Measurements from ENCODE around the gene SCUBE2. TPM values are rescaled to one million over a fixed set of nuclear protein-coding genes. Genes with fewer than 3 reads are reported as not detected.

SCUBE2 gene
- total and polyA plus RNA-seq, 12 donors = 0.22 to 4.1 (median 1.5) TPM

GRCh38 chr11:9118277-9118676, 26.9 kb upstream of the SCUBE2 start:
- intact Hi-C loops (cut with DNase I) = no loop called here
- ATAC-seq = no peak
- DNase-seq = no peak
- no peaks in the 10 kb centered on the region for H3K4me1 ChIP-seq
- H3K4me3 ChIP-seq = no peak overlapping the region
- peaks cover 0 to 9% (median 0%) of the 10 kb centered on the region in 11 donors for H3K9me3 ChIP-seq
- peaks cover 0 to 13% (median 0%) of the 10 kb centered on the region in 9 donors for H3K36me3 ChIP-seq
- no peak for TF ChIP-seq CTCF (IDR thresholded peaks at IDR 0.05)
- no peaks in the 10 kb centered on the region for H3K27me3 ChIP-seq
- WGBS, 2 donors = 92 to 96% methylated on average over 2 of the region's 2 CpGs
- no peak overlapping the region for H3K27ac ChIP-seq

DNA sequence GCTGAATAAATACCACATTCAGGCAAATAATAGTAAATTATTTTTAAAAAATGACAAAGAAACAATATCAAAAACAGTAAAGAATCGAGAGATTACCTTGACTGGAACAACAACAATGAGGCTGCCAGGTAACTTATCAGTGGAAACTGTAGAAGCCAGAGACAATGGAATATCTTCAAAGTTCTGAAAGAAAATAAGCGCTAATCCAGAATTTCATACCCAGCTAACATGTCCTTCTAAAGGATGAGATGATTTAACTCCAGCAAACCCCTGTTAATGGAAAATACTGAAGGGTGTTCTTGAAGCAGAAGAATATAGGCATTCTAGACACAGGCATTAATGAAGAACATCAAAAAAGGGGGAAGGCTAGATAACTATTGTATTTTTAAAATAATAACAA, 20.7 kb upstream of the SCUBE2 start:
- no peak for TF ChIP-seq CTCF (IDR thresholded peaks at IDR 0.05)
- H3K36me3 ChIP-seq = peaks cover 0 to 6% (median 0%) of the 10 kb centered on the region in 9 donors
- H3K27me3 ChIP-seq = no peaks in the 10 kb centered on the region
- WGBS, 2 donors = 96 to 100% methylated on average over 2 of the region's 2 CpGs
- peaks cover 0 to 31% (median 5%) of the 10 kb centered on the region in 11 donors for H3K9me3 ChIP-seq
- H3K4me1 ChIP-seq = no peaks in the 10 kb centered on the region
- DNase-seq = no peak
- intact Hi-C loops (cut with DNase I) = no loop called here
- H3K4me3 ChIP-seq = no peak overlapping the region
- H3K27ac ChIP-seq = no peak overlapping the region
- no peak for ATAC-seq

DNA sequence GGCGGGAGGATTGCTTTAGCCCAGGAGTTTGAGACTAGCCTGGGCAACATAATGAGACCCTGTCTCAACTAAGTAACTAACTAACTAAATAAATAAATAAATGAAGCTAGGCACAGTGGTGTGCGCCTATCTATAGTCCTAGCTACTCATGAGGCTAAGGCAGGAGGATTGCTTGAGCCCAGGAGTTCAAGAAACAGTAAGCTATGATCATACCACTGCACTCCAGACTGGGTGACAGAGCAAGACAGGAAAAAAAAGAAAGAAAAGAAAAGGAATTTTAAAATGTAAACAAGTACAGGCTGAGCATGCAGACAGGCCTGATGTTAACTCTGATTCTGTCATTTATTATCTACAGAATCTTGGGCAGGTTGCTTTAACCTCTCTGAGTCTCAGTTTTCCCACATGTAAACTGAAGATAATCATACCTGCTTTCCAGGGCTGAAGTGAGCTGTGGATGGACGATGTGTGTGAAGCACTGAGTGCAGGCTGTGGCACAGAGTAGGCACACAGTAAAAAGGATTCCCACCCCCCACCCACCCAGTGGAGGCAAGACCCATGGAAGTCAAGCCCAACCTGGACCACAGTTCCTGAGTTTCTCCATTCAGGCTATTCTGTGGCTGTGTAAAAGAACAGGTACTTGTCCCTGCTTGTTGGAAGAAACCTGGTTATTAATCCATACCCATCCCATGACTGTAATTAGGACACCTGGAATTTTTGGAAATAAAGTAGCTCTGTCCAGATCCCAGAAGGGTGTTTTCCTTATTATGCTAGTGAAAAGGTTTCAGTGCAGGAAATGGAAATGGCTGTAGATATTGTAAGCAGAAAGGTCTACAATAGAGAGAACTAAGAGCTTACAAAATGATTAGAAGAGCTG, 18.7 kb upstream of the SCUBE2 start:
- no peak overlapping the region for H3K27ac ChIP-seq
- DNase-seq (no peak), ATAC-seq (no peak)
- no peaks in the 10 kb centered on the region for H3K4me1 ChIP-seq
- no peaks in the 10 kb centered on the region for H3K36me3 ChIP-seq
- peaks cover 0 to 31% (median 5%) of the 10 kb centered on the region in 11 donors for H3K9me3 ChIP-seq
- 97 to 98% methylated on average over 3 of the region's 3 CpGs for WGBS, 2 donors
- intact Hi-C loops (cut with DNase I) = no loop called here
- no peaks in the 10 kb centered on the region for H3K27me3 ChIP-seq
- no peak overlapping the region for H3K4me3 ChIP-seq
- no peak for TF ChIP-seq CTCF (IDR thresholded peaks at IDR 0.05)

DNA sequence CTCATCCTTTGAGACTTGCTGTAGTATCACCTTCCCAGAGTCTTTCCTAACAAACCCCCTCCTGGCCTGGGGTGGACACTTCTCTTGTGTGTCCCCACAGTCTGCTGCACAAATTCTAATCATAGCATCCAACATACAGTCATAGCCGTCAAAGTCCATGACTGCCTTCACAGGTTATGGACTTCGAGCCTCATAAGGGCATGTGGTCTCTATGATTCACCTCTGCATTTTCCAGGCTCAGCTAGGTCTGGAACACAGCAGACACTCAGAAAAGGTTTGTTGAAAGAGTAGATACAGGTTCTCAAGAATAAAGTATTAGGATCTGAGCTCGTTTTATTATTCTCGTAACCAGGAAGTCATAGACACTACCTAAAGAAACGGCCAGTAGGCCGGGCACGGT, 13.2 kb upstream of the SCUBE2 start:
- ATAC-seq = no peak
- no peak overlapping the region for H3K27ac ChIP-seq
- no peak overlapping the region for H3K4me3 ChIP-seq

More for the DNA sequence above, 13.2 kb upstream of the SCUBE2 start:
- WGBS, 2 donors = 94 to 95% methylated on average over 7 of the region's 7 CpGs
- no peaks in the 10 kb centered on the region for H3K27me3 ChIP-seq
- no peaks in the 10 kb centered on the region for H3K9me3 ChIP-seq
- no peak for DNase-seq
- no peak for TF ChIP-seq CTCF (IDR thresholded peaks at IDR 0.05)
- H3K4me1 ChIP-seq = no peaks in the 10 kb centered on the region
- intact Hi-C loops (cut with DNase I) = no loop called here
- H3K36me3 ChIP-seq = no peaks in the 10 kb centered on the region

Data from heart right ventricle (tissue), 16 donors.